Smooth muscle cell (in vitro differentiated cells): Measurements from ENCODE around the gene EYS. TPM values are rescaled to one million over a fixed set of nuclear protein-coding genes. Genes with fewer than 3 reads are reported as not detected.

Experiments used
- DNase-seq: peaks from one replicate; lab custom pipeline; 2025; ENCODE audit not compliant: unreplicated experiment; lab: John Stamatoyannopoulos, UW
- H2AFZ ChIP-seq: fragments of 200-600 bp; sonication (generic); 2 replicates; pipeline ENCODE4 v1.6.0; 2016; ENCODE audit warnings: antibody characterized with exemption, low read depth, mild to moderate bottlenecking
- H3F3A ChIP-seq: fragments of 200-600 bp; sonication (generic); 2 replicates; pipeline ENCODE4 v1.6.0; 2017; ENCODE audit warnings: antibody characterized with exemption, low read depth
- H3K27ac ChIP-seq: fragments of 200-600 bp; sonication (generic); 2 replicates; pipeline ENCODE4 v1.5.1; 2016; ENCODE audit warnings: low read depth, mild to moderate bottlenecking
- H3K27me3 ChIP-seq: fragments of 200-600 bp; sonication (generic); 2 replicates; pipeline ENCODE4 v1.6.1; 2016; ENCODE audit warnings: low read depth, mild to moderate bottlenecking
- H3K36me3 ChIP-seq: fragments of 200-600 bp; sonication (generic); 2 replicates; pipeline ENCODE4 v1.5.1; 2016; ENCODE audit warnings: low read depth
- H3K4me1 ChIP-seq: fragments of 200-600 bp; sonication (generic); 2 replicates; pipeline ENCODE4 v1.5.1; 2016; ENCODE audit warnings: low read depth
- H3K4me2 ChIP-seq: fragments of 200-600 bp; sonication (generic); 2 replicates; pipeline ENCODE4 v1.6.0; 2016; ENCODE audit warnings: mild to moderate bottlenecking
- H3K4me3 ChIP-seq: fragments of 200-600 bp; sonication (generic); 2 replicates; pipeline ENCODE4 v1.5.1; 2016; ENCODE audit warnings: mild to moderate bottlenecking
- H3K79me2 ChIP-seq: fragments of 200-600 bp; sonication (generic); 2 replicates; pipeline ENCODE4 v1.6.0; 2016; ENCODE audit warnings: low read depth, mild to moderate bottlenecking
- H3K9ac ChIP-seq: fragments of 200-600 bp; sonication (generic); 2 replicates; pipeline ENCODE4 v1.6.0; 2016; ENCODE audit warnings: low read depth
- H3K9me3 ChIP-seq: fragments of 200-600 bp; sonication (generic); replicated peaks from 2 replicates; pipeline ENCODE4 v1.5.1; 2016; ENCODE audit warnings: low read depth
- H4K20me1 ChIP-seq: fragments of 200-600 bp; sonication (generic); 2 replicates; pipeline ENCODE4 v1.6.0; 2016; ENCODE audit warnings: low read depth
- CTCF ChIP-seq: fragments of 200-600 bp; sonication (generic); IDR thresholded peaks from 2 replicates; pipeline ENCODE4 v1.5.1; 2017; ENCODE audit warnings: borderline replicate concordance, mild to moderate bottlenecking, antibody characterized with exemption; ENCODE audit not compliant: insufficient read depth, poor library complexity, severe bottlenecking
- WGBS: methylation state at CpG from one replicate; pipeline ENCODE4 v1.1.7; 2016; ENCODE audit warnings: low lambda C conversion rate; 5-methylcytosine and 5-hydroxymethylcytosine counted together
- polyA plus RNA-seq: library from polyadenylated mRNA; unstranded; fragments of >200 nt; fragmentation: Nextera tagmentation; extraction: Ambion mirVana; gene quantifications from 2 replicates; pipeline ENCODE4 v1.2.1, GENCODE V29; 2016
- total RNA-seq: library from RNA; depleted of rRNA; stranded (reverse); fragments of >200 nt; gene quantifications from 2 replicates; pipeline ENCODE4 v1.2.3, GENCODE V29; 2014

Gene EYS
- total and polyA plus RNA-seq, 2 experiments from 2014 or later: 0.07 to 0.18 TPM

- Histone ChIP-seq H2AFZ (no peak overlapping the region), H3F3A (no peaks in the 10 kb centered on the region), H3K36me3 (no peaks in the 10 kb centered on the region), H3K79me2 (no peaks in the 10 kb centered on the region), H3K4me2 (no peak overlapping the region), H3K4me1 (no peaks in the 10 kb centered on the region), H3K4me3 (no peak overlapping the region), H3K27me3 (no peaks in the 10 kb centered on the region), H3K9ac (no peak overlapping the region), H3K27ac (no peak overlapping the region), H4K20me1 (no peaks in the 10 kb centered on the region), H3K9me3 (no peaks in the 10 kb centered on the region)
- DNase-seq: no peak
- no peak for TF ChIP-seq CTCF
Measured at GRCh38 chr6:64902596-64902995, 804.4 kb downstream of the EYS start.

- H2AFZ ChIP-seq: no peak overlapping the region
- DNase-seq: no peak
- no peak overlapping the region for H3K9ac ChIP-seq
- no peaks in the 10 kb centered on the region for H3K9me3 ChIP-seq
- no peaks in the 10 kb centered on the region for H3K36me3 ChIP-seq
- no peaks in the 10 kb centered on the region for H4K20me1 ChIP-seq
- no peak overlapping the region for H3K4me3 ChIP-seq
- WGBS: 97% methylated on average over 4 of the region's 4 CpGs
- H3K27ac ChIP-seq: no peak overlapping the region
- no peaks in the 10 kb centered on the region for H3K4me1 ChIP-seq
- no peak overlapping the region for H3K4me2 ChIP-seq
- H3F3A ChIP-seq: no peaks in the 10 kb centered on the region
- no peak for TF ChIP-seq CTCF
- H3K27me3 ChIP-seq: no peaks in the 10 kb centered on the region
- H3K79me2 ChIP-seq: no peaks in the 10 kb centered on the region
Measured at GRCh38 chr6:64896939-64897338, 810.1 kb downstream of the EYS start.

GRCh38 chr6:64895945-64896344 is 811.1 kb downstream of the EYS start:
- Histone ChIP-seq H3K9ac (no peak overlapping the region), H3K27me3 (no peaks in the 10 kb centered on the region), H3F3A (no peaks in the 10 kb centered on the region), H3K36me3 (no peaks in the 10 kb centered on the region), H3K27ac (no peak overlapping the region), H4K20me1 (no peaks in the 10 kb centered on the region), H3K4me2 (no peak overlapping the region), H3K79me2 (no peaks in the 10 kb centered on the region), H2AFZ (no peak overlapping the region), H3K4me1 (no peaks in the 10 kb centered on the region), H3K9me3 (no peaks in the 10 kb centered on the region), H3K4me3 (no peak overlapping the region)
- TF ChIP-seq CTCF: no peak
- 57% methylated on average over 3 of the region's 3 CpGs for WGBS
- no peak for DNase-seq

GRCh38 chr6:64890609-64891008 is 816.4 kb downstream of the EYS start:
- Histone ChIP-seq H3K9me3 (no peaks in the 10 kb centered on the region), H3K4me2 (no peak overlapping the region), H2AFZ (no peak overlapping the region), H3K79me2 (no peaks in the 10 kb centered on the region), H3K9ac (no peak overlapping the region), H4K20me1 (no peaks in the 10 kb centered on the region), H3K27me3 (no peaks in the 10 kb centered on the region), H3K4me3 (no peak overlapping the region), H3K27ac (no peak overlapping the region), H3K36me3 (no peaks in the 10 kb centered on the region), H3F3A (no peaks in the 10 kb centered on the region), H3K4me1 (no peaks in the 10 kb centered on the region)
- WGBS: 78% methylated on average over 1 of the region's 1 CpG
- no peak for DNase-seq
- TF ChIP-seq CTCF: no peak
